RWPE1 (cell line): ENCODE data around the gene GRM6.

Experiments
- CTCF ChIA-PET: fragments of 350-600 bp; sonication (Branson Sonifier 250); formaldehyde crosslinking; extraction: SDS; loops from one replicate; lab custom pipeline; 2021; lab: Yijun Ruan, JAX
- POLR2A ChIA-PET: fragments of 400-600 bp; formaldehyde crosslinking; extraction: SDS; loops from one replicate; lab custom pipeline; 2020; ENCODE audit warnings: antibody characterized with exemption; ENCODE audit not compliant: low non-redundant PET; lab: Yijun Ruan, JAX
- DNase-seq: peaks from one replicate; pipeline ENCODE4 v3.0.0; 2012; ENCODE audit warnings: low spot score
- H3K27ac ChIP-seq: fragments of 450-650 bp; 2 replicates; pipeline ENCODE4 v1.5.1; 2017
- CTCF ChIP-seq: fragments of 450-650 bp; conservative IDR thresholded peaks from 2 replicates; pipeline ENCODE4 v1.5.1; 2017; ENCODE audit warnings: low read depth, mild to moderate bottlenecking

GRM6 gene

DNA sequence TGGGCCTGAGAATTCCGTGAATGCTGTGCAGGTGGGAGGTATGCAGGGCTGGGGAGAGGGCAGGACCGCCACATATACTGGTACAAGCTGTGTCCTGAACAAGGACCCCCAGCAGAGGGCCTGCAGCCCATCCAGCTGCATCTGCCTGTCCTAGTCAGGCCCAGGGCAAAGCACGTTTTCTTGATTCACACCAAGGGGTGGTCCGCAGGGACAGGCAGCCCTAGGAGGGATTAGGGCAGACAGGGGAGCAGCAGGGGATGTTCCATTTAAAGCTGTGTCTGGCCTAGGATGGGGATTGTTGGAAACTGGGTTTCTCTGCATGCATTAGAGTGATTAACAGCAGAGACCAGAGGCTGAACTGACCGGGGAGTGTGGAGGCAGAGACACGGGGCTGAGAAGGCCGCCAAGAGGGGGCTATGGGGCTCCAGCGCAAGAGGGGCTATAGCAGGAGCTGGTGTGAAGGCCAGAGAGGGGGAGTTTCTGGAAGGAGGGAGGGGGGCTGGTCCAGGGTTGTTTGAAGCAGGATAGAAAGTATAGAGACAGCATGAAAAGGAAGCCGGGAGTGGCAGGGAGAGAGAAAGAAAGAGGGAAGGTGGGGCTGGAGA is 2.7 kb downstream of the GRM6 start:
- ChIA-PET POLR2A (no interaction called here), CTCF (interaction anchor here (0.6 kb wide), 1 partner anchor 706 kb away, joined by 3 read pairs; no protein-coding TSS in a partner anchor)
- DNase-seq: no peak
- no peak for TF ChIP-seq CTCF
- H3K27ac ChIP-seq: no peak overlapping the region

- no peak for TF ChIP-seq CTCF
- POLR2A ChIA-PET: no interaction called here
- CTCF ChIA-PET: no interaction called here
- H3K27ac ChIP-seq: no peak overlapping the region
- no peak for DNase-seq
These were observed 3.7 kb downstream of the GRM6 start for GRCh38 chr5:178991190-178992145.

DNA sequence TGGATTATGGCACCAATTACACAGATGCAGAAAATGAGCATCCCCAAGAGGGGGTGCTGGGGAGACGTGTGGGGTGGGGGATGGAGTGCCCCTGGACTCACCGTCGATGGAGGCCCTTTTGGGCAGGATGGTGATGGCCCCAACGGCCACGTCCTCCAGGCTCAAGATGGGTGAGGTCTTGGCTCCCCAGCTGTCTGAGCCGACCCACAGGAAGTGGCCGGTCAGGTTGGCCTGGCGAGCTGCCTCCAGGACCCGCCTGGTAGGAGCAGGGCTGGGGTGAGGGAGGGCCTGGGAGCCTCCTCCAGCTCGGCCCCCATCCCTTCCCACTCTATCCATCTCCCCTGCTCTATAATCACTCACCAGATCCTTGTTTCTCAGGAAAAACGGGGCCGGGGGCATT is 4.6 kb downstream of the GRM6 start:
- no peak for TF ChIP-seq CTCF
- H3K27ac ChIP-seq: no peak overlapping the region
- ChIA-PET POLR2A (no interaction called here), CTCF (no interaction called here)
- no peak for DNase-seq

GRCh38 chr5:178989311-178989710 is 5.8 kb downstream of the GRM6 start:
- no peak for DNase-seq
- POLR2A ChIA-PET: no interaction called here
- no peak for TF ChIP-seq CTCF
- CTCF ChIA-PET: no interaction called here
- H3K27ac ChIP-seq: no peak overlapping the region

DNA sequence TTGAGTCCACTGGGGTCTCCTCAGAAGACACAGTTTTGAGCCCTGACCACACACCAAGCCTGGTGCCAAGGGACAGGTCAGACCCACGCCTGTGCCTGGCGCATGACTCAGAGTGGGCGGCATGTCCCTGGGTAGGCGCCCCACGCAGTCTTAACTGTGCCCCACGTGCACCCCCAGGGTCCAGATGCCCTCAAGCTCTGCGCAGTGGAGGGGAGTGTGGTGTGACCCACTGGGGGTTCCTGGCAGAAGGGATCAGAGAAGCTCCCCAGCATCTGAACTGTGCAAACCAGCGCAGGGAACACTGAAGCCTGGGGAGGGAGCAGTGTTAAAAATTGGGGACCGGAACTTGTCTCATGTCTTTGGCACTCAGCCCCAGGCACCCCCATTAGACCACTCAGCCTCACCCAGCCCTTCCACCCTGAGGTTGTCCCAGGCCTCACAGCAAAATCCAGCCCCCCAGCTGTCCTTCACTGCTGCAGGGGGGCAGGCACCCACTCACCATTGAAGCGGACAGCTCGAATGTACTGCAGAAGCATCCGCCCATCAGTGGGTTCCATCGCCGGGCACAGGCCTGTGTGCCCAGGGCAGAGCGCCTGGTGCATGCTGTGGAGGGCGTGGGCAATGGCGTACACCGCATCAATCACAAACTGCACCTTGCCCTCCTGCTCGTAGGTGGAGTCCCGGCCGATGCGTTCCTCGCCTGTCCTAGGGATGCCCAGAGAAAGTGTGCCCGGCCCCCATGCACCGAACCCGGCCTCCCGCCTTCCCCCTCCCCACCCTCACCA is 6.5 kb downstream of the GRM6 start:
- ChIA-PET CTCF (no interaction called here), POLR2A (no interaction called here)
- DNase-seq: no peak
- no peak for TF ChIP-seq CTCF
- no peak overlapping the region for H3K27ac ChIP-seq

GRCh38 chr5:178986326-178986960 is 8.7 kb downstream of the GRM6 start:
- no peak for TF ChIP-seq CTCF
- POLR2A ChIA-PET: no interaction called here
- CTCF ChIA-PET: no interaction called here
- no peak for DNase-seq
- H3K27ac ChIP-seq: no peak overlapping the region
